PC-3 (cell line): Measurements from ENCODE around the gene SCAMP4. TPM values are rescaled to one million over a fixed set of nuclear protein-coding genes. Genes with fewer than 3 reads are reported as not detected.

Experiments used
- ATAC-seq: fragments of 200-7000 bp; cut with Tn5 transposase; 2 replicates; pipeline ENCODE4 v1.9.1; 2020; ENCODE audit warnings: mild to moderate bottlenecking, moderate library complexity
- BruUV-seq: library from RNA; stranded (reverse); fragments of 400-500 nt; replicated peaks from 2 replicates; lab custom pipeline; 2021; lab: Mats Ljungman, UMichigan
- CTCF ChIA-PET: fragments of 300-600 bp; sonication (Branson Sonifier 250); formaldehyde crosslinking; loops from one replicate; lab custom pipeline; 2022; ENCODE audit warnings: antibody characterized with exemption; lab: Charles Lee
- POLR2A ChIA-PET: fragments of 300-600 bp; sonication (Branson Sonifier 250); formaldehyde crosslinking; loops from one replicate; lab custom pipeline; 2022; ENCODE audit warnings: antibody characterized with exemption; ENCODE audit not compliant: unreplicated experiment; lab: Charles Lee
- DNase-seq: peaks from one replicate; pipeline ENCODE4 v3.0.0-alpha.2; 2015
- H2AFZ ChIP-seq: fragments of 300-600 bp; sonication (generic); 2 replicates; pipeline ENCODE4 v1.6.0; 2016; ENCODE audit warnings: antibody characterized with exemption, low read length
- H3F3A ChIP-seq: fragments of 300-600 bp; sonication (generic); one replicate; pipeline ENCODE4 v1.6.0; 2017; ENCODE audit warnings: antibody characterized with exemption, low read length, control low read depth, mild to moderate bottlenecking; ENCODE audit not compliant: unreplicated experiment
- H3K27ac ChIP-seq: fragments of 300-600 bp; sonication (generic); 2 replicates; pipeline ENCODE4 v1.5.1; 2016; ENCODE audit warnings: mild to moderate bottlenecking, low read length
- H3K27me3 ChIP-seq: fragments of 300-600 bp; sonication (generic); 2 replicates; pipeline ENCODE4 v1.6.1; 2016; ENCODE audit warnings: low read length, mixed read lengths
- H3K36me3 ChIP-seq: fragments of 300-600 bp; sonication (generic); 2 replicates; pipeline ENCODE4 v1.6.1; 2016; ENCODE audit warnings: low read depth, mixed run types, low read length, mixed read lengths
- H3K4me1 ChIP-seq: fragments of 300-600 bp; sonication (generic); 2 replicates; pipeline ENCODE4 v1.5.1; 2016; ENCODE audit warnings: low read length; ENCODE audit not compliant: insufficient read depth
- H3K4me2 ChIP-seq: fragments of 300-600 bp; sonication (generic); 2 replicates; pipeline ENCODE4 v1.6.0; 2016; ENCODE audit warnings: low read length
- H3K4me3 ChIP-seq: fragments of 300-600 bp; sonication (generic); 2 replicates; pipeline ENCODE4 v1.5.1; 2016; ENCODE audit warnings: mild to moderate bottlenecking, low read length, mixed read lengths
- H3K79me2 ChIP-seq: fragments of 300-600 bp; sonication (generic); 2 replicates; pipeline ENCODE4 v1.6.1; 2017; ENCODE audit warnings: low read length, mixed read lengths
- H3K9ac ChIP-seq: fragments of 300-600 bp; sonication (generic); 2 replicates; pipeline ENCODE4 v1.6.0; 2016; ENCODE audit warnings: mild to moderate bottlenecking, low read length
- H3K9me2 ChIP-seq: fragments of 300-600 bp; sonication (generic); replicated peaks from 2 replicates; pipeline ENCODE4 v1.6.1; 2016; ENCODE audit warnings: mixed run types, low read length, mixed read lengths
- H3K9me3 ChIP-seq: fragments of 300-600 bp; sonication (generic); 2 replicates; pipeline ENCODE4 v1.6.1; 2016; ENCODE audit warnings: low read length, mixed read lengths
- H4K20me1 ChIP-seq: fragments of 300-600 bp; sonication (generic); 2 replicates; pipeline ENCODE4 v1.6.1; 2016; ENCODE audit warnings: low read length, mixed read lengths
- EZH2 ChIP-seq: fragments of 300-600 bp; sonication (generic); IDR thresholded peaks from one replicate; pipeline ENCODE4 v1.6.1; 2017; ENCODE audit warnings: antibody characterized with exemption, mild to moderate bottlenecking, low read length; ENCODE audit not compliant: unreplicated experiment
- EZH2phosphoT487 ChIP-seq: fragments of 300-600 bp; sonication (generic); IDR thresholded peaks from 2 replicates; pipeline ENCODE4 v1.6.1; 2018; ENCODE audit warnings: mild to moderate bottlenecking, antibody characterized with exemption, low read length, borderline replicate concordance
- intact Hi-C: fragments of 100-400 bp; cut with micrococcal nuclease; formaldehyde crosslinking; loops from 2 replicates; pipeline ENCODE4 v1.9.0; 2023
- total RNA-seq: library from RNA; depleted of rRNA; stranded (reverse); fragments of >200 nt; gene quantifications from 2 replicates; pipeline ENCODE4 v1.2.3, GENCODE V29; 2014
- TF ChIP-seq, protein P1 (sequence below): fragments of 300-600 bp; sonication (generic); conservative IDR thresholded peaks from 2 replicates; pipeline ENCODE4 v1.5.1; 2017; ENCODE audit warnings: antibody characterized with exemption, low read depth, mild to moderate bottlenecking, low read length

Gene SCAMP4
- total RNA-seq, 1 experiment from 2014 or later: 61.5 TPM

- H3K27me3 ChIP-seq: no peaks in the 10 kb centered on the region
- no peak overlapping the region for H3K9ac ChIP-seq
- no peaks in the 10 kb centered on the region for H3K36me3 ChIP-seq
- no peaks in the 10 kb centered on the region for H3F3A ChIP-seq
- intact Hi-C loops: no loop called here
- DNase-seq (no peak), ATAC-seq (no peak)
- H3K4me1 ChIP-seq: peaks cover 17% of the 10 kb centered on the region; the same call in 1 of the 2 replicates
- CTCF ChIA-PET: interaction anchor here (0.6 kb wide), 1 partner anchor 566 kb away, joined by 6 read pairs; no protein-coding TSS in a partner anchor
- BruUV-seq: no TSS peak
- POLR2A ChIA-PET: no interaction called here
- peaks cover 72% of the 10 kb centered on the region for H3K79me2 ChIP-seq
- TF ChIP-seq, protein P1, sequence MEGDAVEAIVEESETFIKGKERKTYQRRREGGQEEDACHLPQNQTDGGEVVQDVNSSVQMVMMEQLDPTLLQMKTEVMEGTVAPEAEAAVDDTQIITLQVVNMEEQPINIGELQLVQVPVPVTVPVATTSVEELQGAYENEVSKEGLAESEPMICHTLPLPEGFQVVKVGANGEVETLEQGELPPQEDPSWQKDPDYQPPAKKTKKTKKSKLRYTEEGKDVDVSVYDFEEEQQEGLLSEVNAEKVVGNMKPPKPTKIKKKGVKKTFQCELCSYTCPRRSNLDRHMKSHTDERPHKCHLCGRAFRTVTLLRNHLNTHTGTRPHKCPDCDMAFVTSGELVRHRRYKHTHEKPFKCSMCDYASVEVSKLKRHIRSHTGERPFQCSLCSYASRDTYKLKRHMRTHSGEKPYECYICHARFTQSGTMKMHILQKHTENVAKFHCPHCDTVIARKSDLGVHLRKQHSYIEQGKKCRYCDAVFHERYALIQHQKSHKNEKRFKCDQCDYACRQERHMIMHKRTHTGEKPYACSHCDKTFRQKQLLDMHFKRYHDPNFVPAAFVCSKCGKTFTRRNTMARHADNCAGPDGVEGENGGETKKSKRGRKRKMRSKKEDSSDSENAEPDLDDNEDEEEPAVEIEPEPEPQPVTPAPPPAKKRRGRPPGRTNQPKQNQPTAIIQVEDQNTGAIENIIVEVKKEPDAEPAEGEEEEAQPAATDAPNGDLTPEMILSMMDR: no peak
- TF ChIP-seq EZH2 (no peak), EZH2phosphoT487 (no peak)
- H3K9me3 ChIP-seq: no peaks in the 10 kb centered on the region
- peak overlapping the region; percentile 94 for H3K4me3 ChIP-seq
- peaks cover 27% of the 10 kb centered on the region for H4K20me1 ChIP-seq
- H3K9me2 ChIP-seq: no peaks in the 10 kb centered on the region
- H2AFZ ChIP-seq: no peak overlapping the region
- no peak overlapping the region for H3K27ac ChIP-seq
- H3K4me2 ChIP-seq: peak overlapping the region; percentile 95
Measured at GRCh38 chr19:1860042-1860775, 45.0 kb upstream of the SCAMP4 start.

DNA sequence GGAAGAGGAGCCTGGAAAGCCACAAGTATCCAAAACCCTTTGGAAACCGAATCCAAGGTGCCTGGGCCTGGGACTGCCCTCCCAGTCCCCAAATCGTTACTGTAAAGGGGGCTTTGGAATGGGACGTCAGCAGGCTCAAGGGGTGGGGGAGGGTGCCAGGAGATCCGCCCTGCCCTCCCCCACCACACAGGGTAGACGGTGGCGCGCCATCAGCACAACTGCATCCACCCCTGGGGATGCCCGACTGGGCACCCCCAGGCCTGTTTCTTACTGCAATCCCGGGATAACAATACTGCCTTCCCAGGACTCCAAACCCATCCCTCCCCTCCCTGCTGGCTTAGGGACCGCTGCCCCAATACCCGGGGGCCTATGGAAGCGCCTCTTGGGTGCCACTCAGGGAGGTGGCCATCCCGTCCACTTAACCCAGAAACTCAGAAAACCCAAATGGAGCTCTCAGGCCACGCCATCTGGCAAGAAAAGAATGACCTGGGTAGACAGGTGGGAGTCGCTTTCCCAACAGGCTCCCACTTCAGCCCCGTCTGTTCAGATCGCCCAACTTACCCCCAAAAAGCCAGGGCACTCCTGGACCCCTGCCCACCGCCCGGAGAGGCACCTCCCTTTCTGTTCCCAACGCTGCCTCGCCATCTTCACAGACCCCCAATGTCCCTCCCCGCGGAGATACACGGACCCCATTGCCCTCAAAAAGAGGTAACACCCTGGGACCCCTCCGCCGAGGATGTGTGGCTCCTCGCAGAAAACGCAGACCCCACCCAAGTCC is 44.2 kb upstream of the SCAMP4 start:
- Histone ChIP-seq H3K9me2 (no peaks in the 10 kb centered on the region), H2AFZ (no peak overlapping the region), H3K9ac (peak overlapping the region; percentile 81), H3K36me3 (no peaks in the 10 kb centered on the region), H3K27ac (no peak overlapping the region), H3K9me3 (no peaks in the 10 kb centered on the region), H3K27me3 (no peaks in the 10 kb centered on the region), H3K4me2 (peak overlapping the region; percentile 95), H3F3A (no peaks in the 10 kb centered on the region), H4K20me1 (peaks cover 27% of the 10 kb centered on the region), H3K79me2 (peaks cover 64% of the 10 kb centered on the region), H3K4me3 (peak overlapping the region; percentile 94), H3K4me1 (peaks cover 17% of the 10 kb centered on the region; the same call in 1 of the 2 replicates)
- CTCF ChIA-PET: no interaction called here
- intact Hi-C loops: no loop called here
- POLR2A ChIA-PET: no interaction called here
- DNase-seq: no peak
- no TSS peak for BruUV-seq
- no peak for ATAC-seq
- TF ChIP-seq, protein P1: no peak
- TF ChIP-seq EZH2 (no peak), EZH2phosphoT487 (no peak)
